Vagina (tissue), 2 donors: ENCODE measurements around the gene SMIM17. TPM values are rescaled to one million over a fixed set of nuclear protein-coding genes. Genes with fewer than 3 reads are reported as not detected.

Experiments used
- DNase-seq, 2 donors: peaks; one replicate each; pipeline ENCODE4 v3.0.0-alpha.2; 2017; ENCODE audit errors: extremely low spot score in 2 of 2
- H3K27ac ChIP-seq: fragments of 200-600 bp; sonication (generic); one replicate; pipeline ENCODE4 v1.5.1; 2019
- H3K27me3 ChIP-seq: fragments of 200-600 bp; sonication (generic); one replicate; pipeline ENCODE4 v1.5.1; 2019
- H3K36me3 ChIP-seq, 2 donors: fragments of 200-600 bp; sonication (generic); one replicate each; pipeline ENCODE4 v1.5.1; 2017 to 2019
- H3K4me1 ChIP-seq: fragments of 200-600 bp; sonication (generic); one replicate; pipeline ENCODE4 v1.5.1; 2019
- H3K4me3 ChIP-seq, 2 donors: fragments of 200-600 bp; sonication (generic); 1 replicate in 1 of 2; 2 replicates in 1 of 2; pipeline ENCODE4 v1.5.1; 2016 to 2019
- H3K9me3 ChIP-seq: fragments of 200-600 bp; sonication (generic); one replicate; pipeline ENCODE4 v1.5.1; 2019
- POLR2A ChIP-seq, 2 donors: fragments of 450-650 bp; IDR thresholded peaks; one replicate each; pipeline ENCODE4 v1.6.1; 2017; ENCODE audit warnings: antibody characterized with exemption in 2 of 2, mild to moderate bottlenecking in 2 of 2, moderate library complexity in 2 of 2
- POLR2AphosphoS5 ChIP-seq, 2 donors: sonication (generic); formaldehyde crosslinking; IDR thresholded peaks; one replicate each; pipeline ENCODE4 v1.9.0; 2017; ENCODE audit warnings: antibody characterized with exemption in 2 of 2, mild to moderate bottlenecking in 2 of 2, low read depth in 1 of 2; ENCODE audit not compliant: insufficient read depth in 1 of 2
- intact Hi-C: fragments of 100-400 bp; cut with DNase I; formaldehyde crosslinking; loops from one replicate; pipeline ENCODE4 v1.15.1; 2023
- total RNA-seq: library from RNA; depleted of rRNA; stranded (reverse); fragments of >200 nt; gene quantifications from one replicate; pipeline ENCODE4 v1.2.3, GENCODE V29; 2016
- TF ChIP-seq, protein P1 (sequence below), 3 experiments: fragments of 450-650 bp in 2 of 3; fragments of 200-600 bp in 1 of 3; sonication (generic) in 1 of 3; IDR thresholded peaks; one replicate each; pipeline ENCODE4 v1.5.1; 2017 to 2019; ENCODE audit warnings: antibody characterized with exemption in 3 of 3, mild to moderate bottlenecking in 2 of 3, moderate library complexity in 2 of 3

Gene SMIM17
- total RNA-seq, 1 donor from 2014 or later, result 0.98 TPM

DNA sequence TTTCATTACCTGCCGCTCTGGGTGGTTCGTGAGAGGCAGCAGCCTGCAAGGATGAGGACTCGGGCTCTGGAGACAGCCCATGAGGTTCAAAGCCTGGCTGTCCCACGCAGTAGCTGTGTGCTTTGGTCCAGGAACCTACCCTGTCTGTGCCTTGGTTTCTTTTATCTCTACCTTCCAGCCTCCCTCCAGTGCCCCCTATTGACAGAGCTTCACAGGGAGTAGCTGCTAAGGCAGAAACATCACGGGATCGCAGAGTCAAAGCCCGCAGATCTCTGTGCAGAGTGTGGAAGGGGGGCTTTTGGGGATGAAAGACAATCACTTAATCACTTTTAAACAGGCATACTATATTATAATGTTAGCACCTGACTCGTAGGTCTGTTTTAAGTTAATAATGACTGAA lies 31.7 kb upstream of the SMIM17 start:
- Histone ChIP-seq H3K4me1 (no peaks in the 10 kb centered on the region), H3K27me3 (no peaks in the 10 kb centered on the region), H3K36me3 (peaks cover 0 to 49% of the 10 kb centered on the region in 2 donors), H3K9me3 (peaks cover 39% of the 10 kb centered on the region), H3K27ac (no peak overlapping the region), H3K4me3 (no peak overlapping the region)
- TF ChIP-seq, protein P1, sequence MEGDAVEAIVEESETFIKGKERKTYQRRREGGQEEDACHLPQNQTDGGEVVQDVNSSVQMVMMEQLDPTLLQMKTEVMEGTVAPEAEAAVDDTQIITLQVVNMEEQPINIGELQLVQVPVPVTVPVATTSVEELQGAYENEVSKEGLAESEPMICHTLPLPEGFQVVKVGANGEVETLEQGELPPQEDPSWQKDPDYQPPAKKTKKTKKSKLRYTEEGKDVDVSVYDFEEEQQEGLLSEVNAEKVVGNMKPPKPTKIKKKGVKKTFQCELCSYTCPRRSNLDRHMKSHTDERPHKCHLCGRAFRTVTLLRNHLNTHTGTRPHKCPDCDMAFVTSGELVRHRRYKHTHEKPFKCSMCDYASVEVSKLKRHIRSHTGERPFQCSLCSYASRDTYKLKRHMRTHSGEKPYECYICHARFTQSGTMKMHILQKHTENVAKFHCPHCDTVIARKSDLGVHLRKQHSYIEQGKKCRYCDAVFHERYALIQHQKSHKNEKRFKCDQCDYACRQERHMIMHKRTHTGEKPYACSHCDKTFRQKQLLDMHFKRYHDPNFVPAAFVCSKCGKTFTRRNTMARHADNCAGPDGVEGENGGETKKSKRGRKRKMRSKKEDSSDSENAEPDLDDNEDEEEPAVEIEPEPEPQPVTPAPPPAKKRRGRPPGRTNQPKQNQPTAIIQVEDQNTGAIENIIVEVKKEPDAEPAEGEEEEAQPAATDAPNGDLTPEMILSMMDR (IDR thresholded peaks at IDR 0.05), result no peak
- TF ChIP-seq POLR2AphosphoS5 (IDR thresholded peaks at IDR 0.05; ENCODE audit: insufficient read depth in 1 of 2, low read depth in 1 of 2) (no peak), POLR2A (IDR thresholded peaks at IDR 0.05) (no peak)
- intact Hi-C loops, result no loop called here
- no peak for DNase-seq

DNA sequence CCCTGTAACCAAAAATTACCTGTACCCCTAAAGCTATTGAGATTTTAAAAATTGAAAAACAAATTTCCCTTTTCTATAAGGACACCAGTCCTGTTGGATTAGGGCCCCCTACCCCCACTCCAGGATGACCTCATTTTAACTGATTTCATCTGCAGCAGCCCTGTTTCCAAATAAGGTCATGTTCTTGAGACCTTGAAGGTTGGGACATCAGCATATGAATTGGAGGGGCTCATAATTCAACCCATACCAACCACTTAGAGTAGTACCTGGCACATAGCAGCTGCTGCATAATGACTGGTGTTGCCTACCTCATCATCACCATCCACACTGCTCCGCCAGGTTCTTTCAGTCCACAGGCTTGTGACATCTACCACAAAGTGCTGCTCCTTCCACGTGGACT lies 30.2 kb upstream of the SMIM17 start:
- no peak for TF ChIP-seq POLR2AphosphoS5 (IDR thresholded peaks at IDR 0.05; ENCODE audit: insufficient read depth in 1 of 2, low read depth in 1 of 2)
- TF ChIP-seq, protein P1 (IDR thresholded peaks at IDR 0.05), result no peak
- H3K4me1 ChIP-seq, result no peaks in the 10 kb centered on the region
- H3K9me3 ChIP-seq, result peaks cover 46% of the 10 kb centered on the region
- H3K36me3 ChIP-seq, result peaks cover 0 to 56% of the 10 kb centered on the region in 2 donors
- H3K27me3 ChIP-seq, result no peaks in the 10 kb centered on the region
- no peak for DNase-seq
- intact Hi-C loops, result no loop called here
- H3K4me3 ChIP-seq, result no peak overlapping the region
- no peak overlapping the region for H3K27ac ChIP-seq

DNA sequence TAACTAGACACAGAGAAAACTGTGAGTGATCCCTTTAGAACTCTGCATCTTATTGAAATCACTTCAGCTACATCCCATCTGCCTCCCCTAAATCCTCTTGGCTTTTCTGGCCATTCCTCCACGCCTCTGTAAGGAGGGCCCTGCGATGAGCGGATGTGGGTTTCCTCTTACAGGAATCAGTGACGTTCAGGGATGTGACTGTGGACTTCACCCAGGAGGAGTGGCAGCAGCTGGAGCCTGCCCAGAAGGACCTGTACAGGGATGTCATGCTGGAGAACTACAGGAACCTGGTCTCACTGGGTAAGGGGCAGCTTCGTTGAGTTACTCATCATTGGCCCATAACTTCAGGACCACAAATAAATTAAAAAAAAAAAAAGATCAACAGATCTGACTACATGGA lies 29.3 kb upstream of the SMIM17 start:
- no peak overlapping the region for H3K4me3 ChIP-seq
- H3K36me3 ChIP-seq, result peaks cover 0 to 65% of the 10 kb centered on the region in 2 donors
- H3K27me3 ChIP-seq, result no peaks in the 10 kb centered on the region
- H3K9me3 ChIP-seq, result peaks cover 38% of the 10 kb centered on the region
- no peak for TF ChIP-seq POLR2A (IDR thresholded peaks at IDR 0.05)
- TF ChIP-seq, protein P1 (IDR thresholded peaks at IDR 0.05), result no peak
- no peak for TF ChIP-seq POLR2AphosphoS5 (IDR thresholded peaks at IDR 0.05; ENCODE audit: insufficient read depth in 1 of 2, low read depth in 1 of 2)
- no peak for DNase-seq
- H3K27ac ChIP-seq, result no peak overlapping the region
- intact Hi-C loops, result no loop called here
- no peaks in the 10 kb centered on the region for H3K4me1 ChIP-seq

DNA sequence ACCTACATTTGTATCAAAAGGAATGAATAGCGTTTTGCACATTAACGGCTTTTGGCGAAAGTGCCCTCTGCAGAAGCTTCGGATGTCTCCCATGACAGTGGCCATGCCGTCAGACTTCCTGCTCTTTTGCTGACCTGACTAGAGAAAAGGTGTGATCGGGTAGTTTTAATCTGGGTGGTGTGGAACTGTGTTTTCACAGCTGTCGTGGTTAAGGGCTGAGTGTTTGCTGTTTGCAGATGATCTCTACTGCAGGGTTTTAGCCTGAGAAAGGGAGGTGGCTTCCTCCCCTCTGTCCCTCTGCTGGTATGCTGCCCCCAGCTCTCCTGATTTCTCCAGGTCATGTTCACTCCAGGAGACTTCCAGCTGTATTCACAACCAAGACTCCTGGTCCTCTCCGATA lies 25.4 kb upstream of the SMIM17 start:
- Histone ChIP-seq H3K4me3 (no peak overlapping the region), H3K27ac (no peak overlapping the region), H3K9me3 (peaks cover 41% of the 10 kb centered on the region), H3K27me3 (no peaks in the 10 kb centered on the region), H3K4me1 (no peaks in the 10 kb centered on the region), H3K36me3 (peaks cover 0 to 61% of the 10 kb centered on the region in 2 donors)
- DNase-seq, result no peak
- intact Hi-C loops, result no loop called here
- no peak for TF ChIP-seq POLR2AphosphoS5 (IDR thresholded peaks at IDR 0.05; ENCODE audit: insufficient read depth in 1 of 2, low read depth in 1 of 2)

DNA sequence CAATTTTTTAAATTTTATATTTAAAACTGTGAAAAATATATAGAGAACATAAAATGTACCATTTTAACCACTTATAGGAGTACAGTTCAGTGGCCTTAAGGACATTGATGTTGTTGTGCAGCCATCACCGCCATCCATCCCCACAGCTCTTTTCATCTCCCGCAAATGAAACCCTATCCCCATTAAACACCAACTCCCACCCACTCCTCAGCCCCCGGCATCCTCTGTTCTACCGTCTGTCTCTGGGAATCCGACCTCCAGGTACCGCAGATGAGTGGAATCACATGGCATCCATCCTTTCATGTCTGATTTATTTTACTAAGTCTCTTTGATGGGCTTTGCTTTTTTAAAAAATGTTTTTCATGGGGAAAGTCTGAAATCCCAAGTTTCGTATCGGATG lies 23.8 kb upstream of the SMIM17 start:
- Histone ChIP-seq H3K27me3 (no peaks in the 10 kb centered on the region), H3K4me3 (no peak overlapping the region), H3K4me1 (no peaks in the 10 kb centered on the region), H3K27ac (no peak overlapping the region), H3K36me3 (peaks cover 0 to 63% of the 10 kb centered on the region in 2 donors), H3K9me3 (peaks cover 49% of the 10 kb centered on the region)
- intact Hi-C loops, result no loop called here
- DNase-seq, result no peak
- TF ChIP-seq, protein P1 (IDR thresholded peaks at IDR 0.05), result no peak
- TF ChIP-seq POLR2AphosphoS5 (IDR thresholded peaks at IDR 0.05; ENCODE audit: insufficient read depth in 1 of 2, low read depth in 1 of 2) (no peak), POLR2A (IDR thresholded peaks at IDR 0.05) (no peak)
